Hematopoietic multipotent progenitor cell treated with erythropoietin and hydrocortisone succinate and interleukin-3 and kit ligand, for 15 days (in vitro differentiated cells): ENCODE results near the gene DOCK4.

Experiments used
- DNase-seq: peaks from one replicate; pipeline ENCODE4 v3.0.0-alpha.2; 2015; ENCODE audit warnings: low spot score

Gene DOCK4

DNA sequence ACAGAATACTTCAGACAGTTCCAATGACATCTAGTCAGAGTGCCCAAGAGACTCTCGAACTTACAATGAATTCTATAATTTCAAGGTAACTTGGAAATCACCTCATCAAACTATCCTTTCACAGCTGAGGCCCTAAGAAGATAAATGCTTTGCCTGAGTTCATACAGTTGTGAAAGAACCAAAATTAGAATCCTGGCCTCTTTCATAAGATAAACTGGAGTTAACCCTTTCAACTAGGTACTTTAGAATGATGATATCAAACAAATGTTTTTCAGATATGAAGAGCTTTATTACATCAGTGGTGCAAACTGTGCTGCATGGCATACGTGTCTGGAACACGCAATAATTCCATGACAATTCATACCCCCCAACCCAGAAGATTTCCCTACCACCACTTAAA lies 17.9 kb downstream of the DOCK4 start:
- DNase-seq = no peak

DNA sequence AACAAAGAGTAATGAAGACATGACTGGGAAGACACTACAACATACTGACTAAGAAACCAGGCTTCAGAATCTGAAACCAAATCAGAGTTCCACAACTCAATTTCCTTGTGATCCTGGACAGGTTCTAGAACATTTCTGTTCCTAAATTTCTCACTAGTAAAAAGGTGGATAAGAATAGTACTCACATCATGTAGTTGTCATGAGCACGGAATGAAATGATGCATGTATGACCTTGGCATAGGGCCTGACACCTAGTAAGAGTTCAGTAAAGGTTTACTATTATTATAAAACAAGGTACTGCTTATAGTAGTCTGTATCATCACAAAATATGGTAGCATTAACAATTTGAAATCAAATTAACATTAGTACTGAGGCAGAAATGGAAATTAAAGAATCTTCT lies 19.9 kb downstream of the DOCK4 start:
- DNase-seq = no peak

DNA sequence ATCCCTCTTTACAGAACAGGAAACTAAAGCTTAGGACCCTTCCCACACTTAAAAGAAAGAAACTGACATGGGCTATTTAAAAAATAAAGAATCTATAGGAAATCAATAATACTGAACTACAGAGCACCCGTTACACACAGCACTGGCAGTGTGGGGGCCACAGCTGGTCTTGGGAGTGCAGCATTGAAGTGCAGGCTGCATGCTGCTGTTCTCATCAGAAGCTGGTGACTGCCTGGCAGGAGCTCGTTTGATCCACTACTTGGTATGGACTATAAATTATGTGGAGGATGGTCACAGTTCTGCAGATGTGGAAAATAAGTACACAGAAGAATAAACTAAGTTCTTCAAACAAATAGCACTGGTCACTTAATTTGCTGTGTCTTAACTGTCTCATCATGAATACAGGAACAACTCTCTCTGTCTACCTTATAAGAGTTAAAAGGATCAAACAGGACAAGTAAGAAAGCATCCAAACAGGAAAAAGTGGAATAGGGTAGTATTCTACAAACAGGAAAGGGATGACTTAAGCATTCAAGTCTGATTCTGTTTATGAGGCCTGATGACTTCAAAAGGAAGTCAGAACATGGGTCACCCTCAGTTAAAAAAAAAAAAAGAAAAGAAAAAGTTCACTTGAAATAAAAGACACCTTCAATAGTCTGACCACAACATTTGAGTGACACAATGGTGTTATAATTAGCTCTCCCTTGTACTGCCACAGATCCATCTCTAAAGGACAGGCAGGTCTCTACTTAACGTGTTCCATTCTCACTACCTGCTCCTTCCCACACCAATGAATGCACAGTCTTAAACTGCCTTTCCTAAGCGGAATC lies 21.0 kb downstream of the DOCK4 start:
- DNase-seq = no peak

DNA sequence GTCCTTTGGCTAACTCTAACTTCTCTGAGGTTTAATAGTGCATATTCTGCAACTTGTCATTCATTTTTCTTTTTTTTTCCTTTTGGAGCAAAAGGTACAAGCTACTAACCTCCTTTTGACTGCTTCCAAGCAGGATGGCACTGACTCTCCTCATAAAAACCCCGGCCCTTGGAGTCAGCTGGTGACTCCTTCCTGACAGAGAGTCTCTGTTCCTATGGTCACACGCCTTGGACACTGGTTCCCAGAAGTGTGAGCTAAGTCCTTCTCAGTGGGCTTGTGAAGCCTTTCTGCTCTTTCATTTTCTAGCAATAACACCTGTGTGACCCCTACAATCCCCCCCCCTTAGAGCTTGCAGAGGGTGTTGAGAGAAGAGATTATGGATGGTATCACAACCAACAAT lies 21.7 kb downstream of the DOCK4 start:
- no peak for DNase-seq

DNA sequence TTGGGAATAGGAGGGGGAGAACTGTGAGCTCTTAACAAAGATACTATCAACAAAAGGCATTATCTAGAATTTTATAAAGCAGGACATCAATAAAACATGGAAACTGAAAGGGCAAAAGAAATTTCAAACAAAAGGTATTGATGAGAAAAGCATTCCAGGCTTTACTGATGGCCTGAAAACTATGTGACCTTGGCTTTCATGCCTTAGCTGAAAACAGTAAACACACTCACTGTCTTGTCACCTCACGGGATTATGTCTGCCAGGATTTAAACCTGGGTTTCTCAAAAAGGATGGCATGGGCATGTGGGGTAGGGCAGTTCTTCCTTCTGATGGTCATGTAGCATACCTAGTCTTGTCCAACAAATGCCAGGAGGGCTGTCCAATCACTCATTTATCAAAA lies 22.9 kb downstream of the DOCK4 start:
- DNase-seq = no peak

DNA sequence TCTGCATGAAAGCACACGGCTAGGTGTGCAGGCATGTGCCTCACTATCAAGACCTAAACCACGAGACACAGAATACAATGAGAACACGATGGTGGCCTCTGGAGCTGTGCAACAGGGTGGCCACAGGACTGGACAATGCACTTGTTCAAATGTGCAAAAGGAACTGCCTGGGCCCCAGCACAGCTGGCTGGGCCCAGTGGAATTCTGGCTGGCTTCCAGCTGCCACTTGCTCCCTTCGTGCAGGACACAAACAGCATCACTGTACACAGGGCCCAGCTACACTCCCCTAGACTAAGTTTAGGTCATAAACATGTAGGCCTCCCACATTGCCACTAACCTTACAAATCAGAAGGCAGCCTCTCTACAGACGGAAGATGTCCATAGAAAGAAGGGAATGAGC lies 23.4 kb downstream of the DOCK4 start:
- no peak for DNase-seq

DNA sequence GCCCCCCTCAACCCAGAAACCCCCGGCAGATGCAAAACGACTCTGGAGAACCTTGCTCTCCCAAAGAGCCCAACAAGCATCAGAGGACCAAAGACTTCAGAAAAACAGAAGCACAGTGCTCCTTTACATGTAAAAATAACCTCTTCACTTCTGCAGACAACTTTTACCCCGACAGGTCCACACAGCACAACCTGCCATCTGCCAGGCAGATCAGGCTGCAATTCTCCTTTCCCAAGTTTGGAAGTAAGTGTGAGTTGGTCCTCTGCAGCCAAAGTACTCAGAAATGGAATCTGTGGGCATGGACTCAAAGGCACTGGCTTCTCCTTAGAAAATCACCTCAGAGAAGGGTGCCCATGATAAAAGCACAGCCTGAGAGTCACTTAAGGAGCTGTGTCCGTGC lies 26.0 kb downstream of the DOCK4 start:
- DNase-seq = no peak

DNA sequence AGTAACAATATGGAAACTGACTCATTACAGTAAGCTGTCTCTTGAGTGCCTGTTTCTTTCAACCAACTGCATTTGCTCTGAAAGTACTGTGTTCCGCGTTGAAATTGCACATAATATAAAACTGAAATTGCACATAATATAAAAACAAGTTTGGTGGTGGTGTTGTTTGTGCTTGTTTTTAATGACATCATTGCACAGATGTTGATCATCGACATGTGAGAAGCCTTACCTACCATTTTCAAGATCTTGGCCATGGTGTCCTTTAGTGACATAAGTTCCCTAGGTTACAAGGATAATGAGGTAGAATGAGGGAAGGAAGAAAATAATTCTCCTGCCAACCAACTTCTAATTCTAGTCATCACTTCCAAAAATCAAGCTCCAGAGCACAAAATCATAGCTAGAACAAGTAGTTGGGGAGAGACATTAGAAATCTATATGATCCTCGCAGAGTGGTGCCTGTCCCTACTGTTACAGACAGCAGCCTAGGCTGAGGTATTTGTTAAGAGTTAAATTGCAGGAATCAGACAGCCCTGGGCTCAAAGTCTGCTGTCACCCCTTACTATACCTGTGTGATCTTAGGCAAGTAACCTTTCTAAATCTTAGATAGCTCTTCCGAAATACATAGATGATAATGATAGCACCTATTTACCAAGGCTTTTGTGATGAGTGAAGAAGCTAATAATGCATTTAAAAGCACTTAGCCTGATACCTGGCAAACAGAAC lies 29.3 kb downstream of the DOCK4 start:
- no peak for DNase-seq

DNA sequence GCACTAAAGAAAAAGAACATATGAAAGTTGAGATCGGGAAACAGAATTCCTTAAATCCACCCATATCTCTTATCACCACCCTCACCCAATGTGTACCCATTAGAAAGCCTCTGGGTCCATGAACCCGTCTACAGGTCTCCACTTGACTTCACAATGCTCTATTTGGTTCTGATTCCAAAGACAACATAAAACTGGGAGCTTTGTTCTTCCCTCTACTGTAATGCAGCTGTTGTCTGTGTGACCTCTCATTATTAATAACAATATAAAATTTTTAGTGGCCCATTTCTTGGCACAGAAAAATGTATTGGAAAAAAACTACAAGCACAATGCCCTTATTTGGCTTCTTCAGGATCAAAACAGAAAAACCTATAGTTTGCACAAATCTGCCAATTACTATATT lies 30.0 kb downstream of the DOCK4 start:
- DNase-seq = no peak

DNA sequence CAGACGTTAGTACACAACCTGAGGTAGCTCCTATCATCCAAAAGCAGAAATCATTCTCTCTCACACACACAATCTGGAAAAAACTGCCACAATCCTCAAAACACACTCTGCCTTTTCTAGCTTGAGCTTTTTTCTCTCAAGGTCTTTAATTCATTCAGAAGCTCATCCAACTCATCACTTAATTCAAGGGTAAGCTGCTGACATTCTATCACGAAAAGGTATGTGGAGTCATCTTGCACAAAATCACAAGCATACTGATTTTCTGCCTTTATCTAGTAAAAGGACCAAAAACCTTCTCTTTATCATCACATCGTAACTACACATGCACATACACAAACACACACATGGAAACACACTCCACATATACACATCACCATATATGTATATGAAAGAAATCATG lies 32.0 kb downstream of the DOCK4 start:
- DNase-seq = no peak

DNA sequence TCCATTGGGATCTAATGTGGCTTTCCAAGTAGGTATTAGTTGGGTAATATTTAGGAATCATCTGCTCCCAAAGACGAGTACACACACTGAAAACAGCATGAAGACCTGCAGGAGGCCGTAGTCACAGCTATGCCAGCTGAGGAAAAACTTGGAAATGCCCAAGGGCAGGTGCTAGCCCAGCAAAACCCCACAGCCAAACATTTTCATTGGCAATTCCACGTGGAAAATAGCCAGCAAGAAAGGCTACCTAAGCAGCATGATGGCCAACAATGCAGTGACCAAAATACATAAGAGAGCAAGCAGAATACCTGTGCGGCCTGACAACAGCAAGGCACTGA lies 32.7 kb downstream of the DOCK4 start:
- no peak for DNase-seq

DNA sequence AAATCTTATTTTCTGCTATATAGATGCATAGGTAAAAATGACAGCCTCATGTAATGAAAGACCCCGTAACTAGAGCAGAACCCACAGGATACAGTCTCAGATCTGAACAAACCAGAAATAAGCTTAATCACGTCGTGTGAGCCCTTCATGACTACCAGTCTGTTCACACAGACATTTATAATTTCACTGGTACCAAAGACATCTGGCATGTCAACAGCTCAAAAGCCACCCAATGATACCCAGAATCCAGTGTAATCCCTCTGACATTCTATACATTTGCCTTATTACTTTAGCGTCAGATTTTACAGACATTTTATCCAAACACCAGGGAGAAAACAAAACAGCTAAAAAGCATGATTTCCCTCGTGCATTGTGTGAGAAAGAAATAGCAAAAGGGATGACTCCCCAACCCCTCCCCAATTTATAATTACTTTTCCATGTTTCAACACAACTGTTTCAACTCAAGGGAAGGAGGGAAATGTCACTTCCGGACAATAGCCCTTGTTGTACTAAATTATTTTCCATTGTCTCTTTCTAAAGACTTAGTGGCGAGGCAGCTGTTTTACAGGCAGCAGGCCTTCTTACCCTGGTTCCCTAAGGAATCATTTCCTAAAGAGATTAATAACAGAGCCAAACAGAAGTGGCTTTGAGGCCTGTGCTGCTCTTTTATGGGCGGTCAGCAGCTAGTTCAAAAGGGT lies 33.2 kb downstream of the DOCK4 start:
- DNase-seq = no peak

DNA sequence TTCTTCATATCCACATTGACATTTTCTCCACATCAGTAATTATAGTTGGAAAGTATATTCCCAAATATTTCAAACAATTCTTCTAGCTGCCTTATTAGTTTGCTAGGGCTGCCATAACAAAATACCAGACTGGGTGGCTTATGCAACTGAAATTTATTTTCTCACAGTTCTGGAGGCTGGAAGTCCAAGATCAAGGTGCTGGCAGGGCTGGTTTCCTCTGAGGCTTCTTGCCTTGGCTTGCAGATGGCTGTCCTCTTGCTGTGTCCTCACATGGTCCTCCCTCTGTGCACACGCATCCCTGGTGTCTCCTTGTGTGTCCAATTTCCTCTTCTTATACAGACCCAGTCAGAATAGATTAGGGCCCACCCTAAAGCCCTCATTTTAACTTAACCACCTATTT lies 34.5 kb downstream of the DOCK4 start:
- DNase-seq = no peak

DNA sequence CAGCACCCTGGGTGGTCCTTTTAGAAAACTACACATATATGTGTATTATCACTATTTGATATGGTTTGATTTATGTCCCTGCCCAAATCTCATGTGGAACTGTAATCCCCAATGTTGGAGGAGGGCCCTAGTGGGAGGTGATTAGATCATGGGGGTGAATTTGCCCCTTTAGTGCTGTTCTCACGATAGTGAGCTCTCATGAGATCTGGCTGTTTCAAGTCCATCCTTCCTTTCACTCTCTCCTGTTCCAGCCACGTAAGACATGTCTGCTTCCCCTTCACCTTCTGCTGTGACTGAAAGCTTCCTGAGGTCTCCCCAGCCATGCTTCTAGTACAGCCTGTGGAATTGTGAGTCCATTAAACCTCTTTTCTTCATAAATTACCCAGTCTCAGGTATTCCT lies 37.3 kb downstream of the DOCK4 start:
- no peak for DNase-seq

DNA sequence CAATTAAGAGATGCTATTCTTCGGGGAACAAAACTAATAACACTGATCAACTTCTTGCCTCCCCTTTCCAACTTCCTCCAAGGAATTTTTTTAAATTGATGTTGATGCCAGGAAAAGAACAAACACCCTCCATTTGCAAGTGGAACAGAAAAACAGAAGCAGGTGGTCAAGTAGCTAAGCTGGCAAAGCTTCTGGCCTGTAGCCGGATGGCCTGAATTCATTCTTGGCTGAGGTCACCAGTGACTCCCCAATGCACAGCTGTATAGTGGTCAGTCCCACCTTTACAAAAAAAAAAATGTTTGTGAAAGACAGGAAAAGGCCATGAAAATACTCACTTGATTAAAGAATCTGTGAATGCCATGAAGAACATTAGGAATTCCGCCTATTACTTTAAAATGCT lies 39.1 kb downstream of the DOCK4 start:
- DNase-seq = no peak

DNA sequence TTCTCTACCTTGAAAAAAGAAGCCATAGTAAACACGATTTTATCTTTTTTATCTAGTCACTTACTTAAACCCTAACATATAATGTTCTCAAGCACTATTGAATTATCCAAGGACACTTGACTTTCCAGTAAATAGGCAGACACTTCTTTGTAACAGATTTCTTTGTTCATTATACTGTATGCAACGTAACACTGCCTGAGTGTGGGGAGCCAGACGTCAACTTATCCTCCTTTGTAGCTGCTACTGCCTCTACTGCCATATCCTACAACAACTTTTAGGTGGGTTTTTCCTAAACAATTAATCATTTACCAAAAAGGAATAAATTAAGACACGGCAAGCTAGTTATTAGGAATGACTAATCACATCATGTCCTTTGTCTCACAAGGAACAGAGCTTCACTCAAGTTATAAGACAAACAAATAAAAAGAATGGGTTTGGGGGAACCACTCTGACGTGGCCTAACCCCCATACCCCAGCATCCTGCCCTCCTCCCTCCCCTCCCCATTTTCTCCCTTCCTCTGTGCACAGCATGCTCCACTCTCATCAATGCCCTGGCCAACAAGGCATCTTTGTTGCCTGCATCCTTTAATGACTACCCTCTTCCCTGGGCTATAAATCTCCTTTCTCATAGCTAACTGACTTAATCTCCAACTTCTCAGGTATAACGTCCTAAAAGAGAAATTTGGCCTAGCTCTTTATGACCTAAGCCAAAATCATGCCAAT lies 43.3 kb downstream of the DOCK4 start:
- DNase-seq = no peak

DNA sequence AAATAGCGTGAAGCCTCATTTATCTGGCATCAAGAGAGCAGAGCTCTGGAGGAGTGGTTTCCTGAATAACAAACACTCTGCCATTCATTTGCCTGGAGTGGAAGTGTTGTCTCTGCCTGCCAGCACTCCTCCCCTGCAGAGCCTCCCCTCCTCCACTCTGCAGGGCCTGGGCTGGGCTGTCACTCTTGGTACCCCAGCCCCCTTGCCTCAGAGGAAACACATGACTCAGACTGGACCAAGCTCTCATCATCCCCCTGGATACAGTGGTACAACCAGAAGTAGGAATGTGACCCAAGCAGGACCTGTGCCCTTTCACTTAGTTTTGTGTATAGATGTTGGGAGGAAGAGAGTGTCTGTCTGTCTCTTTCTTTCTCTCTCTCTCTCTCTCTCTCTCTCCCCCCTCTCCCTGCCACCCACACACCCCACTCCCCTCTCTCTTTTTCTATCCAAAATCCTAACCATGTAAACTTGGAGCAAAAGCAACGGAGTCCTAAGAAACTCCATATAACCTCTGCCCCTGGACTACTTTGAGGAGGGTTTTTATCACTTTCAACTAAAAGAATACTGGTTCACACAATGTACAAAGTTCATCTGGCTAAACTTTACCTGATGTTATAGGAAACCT lies 43.9 kb downstream of the DOCK4 start:
- DNase-seq = no peak

DNA sequence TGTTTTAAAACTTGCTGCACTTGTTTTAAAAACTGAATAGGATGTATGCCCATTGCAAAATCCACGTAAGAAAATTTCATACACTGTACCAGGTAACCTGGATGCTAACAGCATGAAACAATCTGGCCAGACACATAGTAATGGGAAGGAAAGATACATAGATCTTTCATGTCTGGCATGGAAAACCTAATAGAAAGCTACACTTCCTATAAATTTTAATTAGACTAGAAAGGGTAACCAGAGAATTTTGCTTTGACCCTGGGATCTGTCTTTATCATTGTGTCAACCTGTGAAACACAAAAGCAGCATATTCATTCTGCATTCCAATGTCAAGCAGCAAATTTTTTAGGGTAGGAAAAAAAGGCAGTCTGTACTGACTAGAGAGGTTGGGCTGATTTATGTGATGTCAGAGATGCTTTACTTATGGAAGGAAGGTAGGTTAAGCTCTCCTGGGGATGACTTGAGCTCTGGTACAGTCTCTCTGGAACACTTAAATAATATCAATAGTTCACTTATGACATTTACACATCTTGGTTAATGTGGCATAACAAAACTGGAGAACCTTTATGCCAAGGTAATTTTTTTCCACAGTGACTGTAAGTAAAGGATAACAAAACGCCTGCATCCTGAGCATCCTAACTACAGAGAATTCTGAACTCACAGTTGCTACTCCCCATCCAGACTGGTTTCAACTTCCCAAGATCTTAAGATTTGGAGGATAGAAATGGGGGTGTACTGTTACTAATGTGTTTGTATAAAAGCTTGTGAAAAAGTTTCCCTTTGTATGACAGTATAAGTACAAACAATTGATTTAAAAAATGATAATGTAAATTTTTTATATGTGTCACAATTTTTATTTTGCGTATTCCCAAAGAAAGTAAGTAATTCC lies 44.7 kb downstream of the DOCK4 start:
- DNase-seq = no peak

DNA sequence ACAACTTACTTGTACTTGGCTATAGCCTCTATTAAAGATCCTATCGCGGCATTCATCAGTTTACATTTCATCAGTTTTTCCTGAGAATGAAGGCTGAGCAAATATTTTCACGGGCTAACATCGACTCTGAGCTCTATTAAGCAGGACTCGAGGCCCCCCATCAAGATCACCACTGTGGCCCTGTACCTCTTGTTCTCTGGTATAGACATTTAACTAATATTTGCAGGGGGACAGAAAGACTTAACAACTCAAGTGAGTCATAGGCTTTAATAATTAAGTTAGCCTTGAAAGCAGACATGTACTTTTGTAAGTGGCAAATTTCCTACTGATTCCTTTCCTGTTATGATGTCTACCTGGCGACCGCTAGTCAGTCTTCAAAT lies 45.4 kb downstream of the DOCK4 start:
- DNase-seq = no peak

DNA sequence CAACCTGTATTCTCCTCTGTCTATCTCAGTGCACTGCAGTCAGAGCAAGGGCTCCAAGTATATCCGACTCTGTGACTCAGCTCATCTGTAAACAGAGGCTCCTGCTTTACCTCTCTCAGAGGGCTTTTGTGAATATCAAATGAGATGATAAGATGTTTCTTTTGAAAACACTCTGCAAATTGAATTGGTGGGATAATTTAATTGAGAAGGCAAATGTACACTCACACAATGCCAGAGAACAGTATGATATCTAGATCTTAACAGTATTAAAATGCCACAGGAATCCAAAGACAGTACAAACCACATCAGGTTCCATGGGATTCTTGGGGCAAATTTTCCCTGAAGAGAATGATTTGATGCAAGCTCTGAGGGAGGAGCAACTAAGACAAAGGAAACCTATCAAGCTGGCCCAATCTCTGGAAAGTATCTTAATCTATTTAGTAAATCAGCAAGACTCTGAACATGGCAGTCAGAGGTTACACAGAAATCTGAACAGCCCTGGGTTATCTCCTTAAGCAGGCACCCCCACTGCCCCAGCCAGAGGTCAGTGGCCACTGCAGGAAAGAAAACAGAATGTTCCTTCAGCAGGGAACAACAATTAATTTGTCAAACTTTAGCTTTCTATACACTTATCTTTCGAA lies 45.9 kb downstream of the DOCK4 start:
- no peak for DNase-seq

DNA sequence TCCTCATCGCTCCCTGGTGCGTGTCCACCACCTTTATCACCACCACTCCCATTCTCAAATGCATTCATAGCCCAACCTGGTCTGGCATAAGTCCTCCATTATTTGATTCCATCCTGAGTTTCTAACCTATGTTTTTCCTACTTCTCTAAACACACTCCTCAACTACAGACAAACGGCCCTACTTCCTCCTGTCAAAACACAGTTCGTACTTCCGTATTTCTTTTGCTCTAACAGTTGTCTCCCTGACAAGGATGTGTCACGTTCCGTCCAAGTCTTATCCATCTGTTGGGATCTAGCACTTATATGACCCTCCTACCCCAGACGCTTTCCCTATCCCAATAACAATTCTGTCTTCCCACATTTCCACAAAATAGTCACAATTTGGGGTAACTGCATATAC lies 46.8 kb downstream of the DOCK4 start:
- no peak for DNase-seq
